ENCODE measurements around the gene TTBK2. TPM values are rescaled to one million over a fixed set of nuclear protein-coding genes. Genes with fewer than 3 reads are reported as not detected.

TTBK2 gene
- total and polyA plus RNA-seq, 2 donors (not counting 3 experiments of a cell fraction or from before 2014, with no cell fraction given), result 4.4 to 17.1 TPM

DNA sequence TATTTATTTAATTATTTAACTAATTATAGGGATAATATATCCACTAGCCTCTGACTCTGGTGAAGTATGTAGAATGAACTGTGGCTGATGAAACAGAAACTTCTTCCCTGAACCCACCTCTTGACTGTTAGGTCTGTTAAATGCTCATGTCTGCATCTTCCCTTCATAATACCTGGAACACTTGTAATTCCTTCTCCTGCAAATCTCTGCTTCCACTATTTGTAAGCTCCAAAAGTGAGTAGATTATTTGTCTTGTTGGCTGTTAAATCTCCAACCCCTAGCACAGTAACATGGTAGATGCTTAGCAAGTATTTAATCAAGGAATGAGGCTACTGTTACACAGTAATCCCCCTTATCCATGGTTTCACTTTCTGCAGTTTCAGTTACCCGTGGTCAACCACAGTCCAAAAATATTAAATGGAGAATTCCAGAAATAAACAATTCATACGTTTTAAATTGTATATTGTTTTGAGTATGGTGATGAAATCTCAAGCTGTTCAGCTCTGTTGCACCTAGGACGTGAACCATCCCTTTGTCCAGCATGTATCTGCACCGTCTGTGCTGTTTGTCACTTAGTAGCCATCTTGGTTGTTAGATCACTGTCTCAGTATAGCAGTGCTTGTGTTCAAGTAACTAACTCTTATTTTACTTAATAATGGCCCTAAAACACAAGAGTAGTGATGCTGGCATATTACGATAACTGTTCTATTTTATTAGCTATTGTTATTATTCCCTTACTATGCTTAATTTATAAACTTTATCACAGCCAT is 5.7 kb downstream of the TTBK2 start:
- Histone ChIP-seq H3K9me1 (replicated peaks; ENCODE audit: control insufficient read depth, extremely low read depth, insufficient read depth, low read length) (no peaks in the 10 kb centered on the region), H3K27ac (ENCODE audit: insufficient read depth, low read depth, low read length) (no peak overlapping the region), H3K27me3 (ENCODE audit: control insufficient read depth in 2 of 2, insufficient read depth in 2 of 2, low read length in 2 of 2) (no peaks in the 10 kb centered on the region), H3K36me3 (ENCODE audit: control insufficient read depth in 2 of 2, extremely low read depth in 1 of 2, insufficient read depth in 2 of 2, low read length in 2 of 2) (no peaks in the 10 kb centered on the region), H3K9me3 (replicated peaks; ENCODE audit: control insufficient read depth, insufficient read depth, low read length) (no peaks in the 10 kb centered on the region), H2AFZ (ENCODE audit: low read depth, low read length) (no peak overlapping the region), H3K4me1 (ENCODE audit: control insufficient read depth, extremely low read depth, insufficient read depth, low read length) (peaks cover 14% of the 10 kb centered on the region), H3K79me2 (ENCODE audit: control insufficient read depth, insufficient read depth, low read length) (peaks cover 2% of the 10 kb centered on the region), H3K9ac (replicated peaks; ENCODE audit: extremely low read depth, insufficient read depth, low read length) (no peak overlapping the region), H4K20me1 (replicated peaks; ENCODE audit: control insufficient read depth, extremely low read depth, insufficient read depth, low read length) (no peaks in the 10 kb centered on the region), H3K4me2 (ENCODE audit: insufficient read depth, low read length) (no peak overlapping the region), H3K4me3 (replicated peaks in 1 of 3; ENCODE audit: insufficient read depth in 1 of 3, low read depth in 1 of 3, low read length in 3 of 3) (no peak overlapping the region)
- dilution Hi-C loops (cut with MboI; ENCODE audit: extremely low pct_ligation_motif_present, low sequenced_read_pairs), result no loop called here
- POLR2A ChIA-PET, result no interaction called here
- TF ChIP-seq POLR2AphosphoS5 (IDR thresholded peaks at IDR 0.05; ENCODE audit: insufficient read depth, low read depth, low read length), result no peak
- TF ChIP-seq MYC (IDR thresholded peaks at IDR 0.05; ENCODE audit: low read depth, low read length), result no peak
- TF ChIP-seq FOS (IDR thresholded peaks at IDR 0.05; ENCODE audit: borderline replicate concordance, insufficient read depth, low read length), result no peak
- TF ChIP-seq, protein P1, sequence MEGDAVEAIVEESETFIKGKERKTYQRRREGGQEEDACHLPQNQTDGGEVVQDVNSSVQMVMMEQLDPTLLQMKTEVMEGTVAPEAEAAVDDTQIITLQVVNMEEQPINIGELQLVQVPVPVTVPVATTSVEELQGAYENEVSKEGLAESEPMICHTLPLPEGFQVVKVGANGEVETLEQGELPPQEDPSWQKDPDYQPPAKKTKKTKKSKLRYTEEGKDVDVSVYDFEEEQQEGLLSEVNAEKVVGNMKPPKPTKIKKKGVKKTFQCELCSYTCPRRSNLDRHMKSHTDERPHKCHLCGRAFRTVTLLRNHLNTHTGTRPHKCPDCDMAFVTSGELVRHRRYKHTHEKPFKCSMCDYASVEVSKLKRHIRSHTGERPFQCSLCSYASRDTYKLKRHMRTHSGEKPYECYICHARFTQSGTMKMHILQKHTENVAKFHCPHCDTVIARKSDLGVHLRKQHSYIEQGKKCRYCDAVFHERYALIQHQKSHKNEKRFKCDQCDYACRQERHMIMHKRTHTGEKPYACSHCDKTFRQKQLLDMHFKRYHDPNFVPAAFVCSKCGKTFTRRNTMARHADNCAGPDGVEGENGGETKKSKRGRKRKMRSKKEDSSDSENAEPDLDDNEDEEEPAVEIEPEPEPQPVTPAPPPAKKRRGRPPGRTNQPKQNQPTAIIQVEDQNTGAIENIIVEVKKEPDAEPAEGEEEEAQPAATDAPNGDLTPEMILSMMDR (IDR thresholded peaks at IDR 0.05; ENCODE audit: extremely low read depth in 1 of 2, insufficient read depth in 1 of 2, low read depth in 1 of 2, low read length in 2 of 2), result no peak
- TF ChIP-seq POLR2A (IDR thresholded peaks at IDR 0.05; ENCODE audit: low read depth, low read length), result no peak
- no peak for TF ChIP-seq GATA2 (IDR thresholded peaks at IDR 0.05; ENCODE audit: insufficient read depth, insufficient read length, low read depth, low read length)
- TF ChIP-seq EZH2 (IDR thresholded peaks at IDR 0.05; ENCODE audit: borderline replicate concordance, low read depth, low read length, severe bottlenecking), result no peak
- TF ChIP-seq JUN (IDR thresholded peaks at IDR 0.05; ENCODE audit: borderline replicate concordance, insufficient read depth, insufficient read length, low read depth), result no peak
- TF ChIP-seq, protein P2, sequence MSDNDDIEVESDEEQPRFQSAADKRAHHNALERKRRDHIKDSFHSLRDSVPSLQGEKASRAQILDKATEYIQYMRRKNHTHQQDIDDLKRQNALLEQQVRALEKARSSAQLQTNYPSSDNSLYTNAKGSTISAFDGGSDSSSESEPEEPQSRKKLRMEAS (IDR thresholded peaks at IDR 0.05; ENCODE audit: insufficient read depth, insufficient read length), result no peak
- CTCF ChIA-PET, result interaction anchor here (1.7 kb wide), 1 partner anchor 11 kb away, joined by 7 read pairs; no protein-coding TSS in a partner anchor
- intact Hi-C loops (cut with micrococcal nuclease), result no loop called here
- BruUV-seq (replicated peaks), result no TSS peak
- DNase-seq (ENCODE audit: low read depth, low spot score) (no peak), FAIRE-seq (no peak)
